Spleen (tissue), 11 donors: ENCODE measurements around the gene SLC5A12. TPM values are rescaled to one million over a fixed set of nuclear protein-coding genes. Genes with fewer than 3 reads are reported as not detected.

ENCODE experiments used
- DNase-seq: peaks from one replicate; pipeline ENCODE4 v3.0.0-alpha.2; 2020
- H3K27ac ChIP-seq, 8 donors: fragments of 200-600 bp; sonication (generic) in 7 of 8; 1 replicate in 4 of 8; 2 replicates in 4 of 8; pipeline versions ENCODE4 v1.5.0 to v1.8.0; 2016 to 2021; ENCODE audit warnings: inconsistent platforms in 4 of 8, mild to moderate bottlenecking in 4 of 8, moderate library complexity in 1 of 8
- H3K27me3 ChIP-seq, 7 donors: fragments of 200-600 bp; sonication (generic) in 6 of 7; replicated peaks in 1 of 7; 1 replicate in 4 of 7; 2 replicates in 3 of 7; pipeline versions ENCODE4 v1.5.0 to v1.8.0; 2016 to 2021; ENCODE audit warnings: inconsistent platforms in 3 of 7, mild to moderate bottlenecking in 1 of 7
- H3K36me3 ChIP-seq, 6 donors: fragments of 200-600 bp; sonication (generic) in 5 of 6; 1 replicate in 4 of 6; 2 replicates in 2 of 6; pipeline versions ENCODE4 v1.5.0 to v1.8.0; 2016 to 2021; ENCODE audit warnings: inconsistent platforms in 2 of 6
- H3K4me1 ChIP-seq, 6 donors: fragments of 200-600 bp; sonication (generic) in 5 of 6; 1 replicate in 3 of 6; 2 replicates in 3 of 6; pipeline versions ENCODE4 v1.5.0 to v1.8.0; 2016 to 2021; ENCODE audit warnings: inconsistent platforms in 3 of 6
- H3K4me3 ChIP-seq, 8 donors: fragments of 200-600 bp; sonication (generic) in 7 of 8; 1 replicate in 4 of 8; 2 replicates in 4 of 8; pipeline versions ENCODE4 v1.5.0 to v1.8.0; 2016 to 2021; ENCODE audit warnings: inconsistent platforms in 4 of 8, mild to moderate bottlenecking in 4 of 8, moderate library complexity in 2 of 8
- H3K9me3 ChIP-seq, 8 donors: fragments of 200-600 bp; sonication (generic) in 7 of 8; 1 replicate in 4 of 8; 2 replicates in 4 of 8; pipeline versions ENCODE4 v1.5.0 to v1.8.0; 2016 to 2021; ENCODE audit warnings: inconsistent platforms in 4 of 8
- POLR2A ChIP-seq, 3 donors: fragments of 450-650 bp; IDR thresholded peaks; one replicate each; pipeline ENCODE4 v1.5.1; 2017; ENCODE audit warnings: antibody characterized with exemption in 3 of 3, mild to moderate bottlenecking in 1 of 3
- POLR2AphosphoS5 ChIP-seq, 3 donors: sonication (generic); formaldehyde crosslinking; IDR thresholded peaks; one replicate each; pipeline ENCODE4 v1.5.1; 2017; ENCODE audit warnings: antibody characterized with exemption in 3 of 3
- WGBS, 5 donors: extraction: QIAGEN DNeasy Blood & Tissue Kit in 3 of 5; methylation state at CpG; one replicate each; pipeline versions ENCODE4 v1.1.5 to v1.1.7; 2013 to 2018; 5-methylcytosine and 5-hydroxymethylcytosine counted together
- intact Hi-C: fragments of 100-400 bp; cut with DNase I; formaldehyde crosslinking; loops from one replicate; pipeline ENCODE4 v1.15.0; 2023; ENCODE audit warnings: low total_unique reads
- polyA plus RNA-seq, 3 donors: library from polyadenylated mRNA; stranded (reverse); fragments of 200-250 nt; gene quantifications; one replicate each; pipeline ENCODE4 v1.2.1, GENCODE V29; 2013
- total RNA-seq, 7 donors: library from RNA; depleted of rRNA in 3 of 7; stranded (reverse); fragments of >200 nt in 3 of 7; fragmentation: NEBNext Ultra II Directional in 4 of 7; extraction: Animal tissue kit (Norgen Biotek cat#: 25700) in 4 of 7; gene quantifications; one replicate each; pipeline versions ENCODE4 v1.1.0 to v1.2.1, GENCODE V29; 2016 to 2021
- TF ChIP-seq, protein P1 (sequence below), 11 experiments: fragments of 200-600 bp in 7 of 11; fragments of 450-650 bp in 4 of 11; sonication (generic) in 4 of 11; IDR thresholded peaks in 8 of 11; conservative IDR thresholded peaks in 3 of 11; 1 replicate in 7 of 11; 2 replicates in 4 of 11; pipeline versions ENCODE4 v1.4.0 to v1.8.0; 2016 to 2021; ENCODE audit warnings: antibody characterized with exemption in 11 of 11, inconsistent platforms in 4 of 11, mild to moderate bottlenecking in 1 of 11
- donor health status: healthy with polysubstance abuse.
- donor health status: DM: no; HTN: no; CAD: no; lungs with moderate emphysema.
- donor health status: DM: no; HTN: no; CAD: no.
- donor health status: Bipolar disorder and iron deficiency.
- donor health status: healthy.
- donor health status: DM: no; HTN: no; CAD: no.
- donor health status: DM: yes; HTN: yes; CAD: no.

Gene SLC5A12
- total and polyA plus RNA-seq, 10 donors, result 0.05 to 1.3 (median 0.54) TPM; not detected in 3

GRCh38 chr11:26757995-26758394 lies 36.1 kb upstream of the SLC5A12 start:
- no peaks in the 10 kb centered on the region for H3K27me3 ChIP-seq
- no peak for DNase-seq
- WGBS, 5 donors, result 73 to 87% (median 76%) methylated on average over 1 of the region's 1 CpG
- peak overlapping the region in 4 of 8 donors; percentile 1 to 19 (median 6) for H3K27ac ChIP-seq
- intact Hi-C loops, result no loop called here
- H3K9me3 ChIP-seq, result no peaks in the 10 kb centered on the region
- TF ChIP-seq POLR2AphosphoS5 (IDR thresholded peaks at IDR 0.05), result no peak
- no peak overlapping the region for H3K4me3 ChIP-seq
- no peaks in the 10 kb centered on the region for H3K4me1 ChIP-seq
- H3K36me3 ChIP-seq, result no peaks in the 10 kb centered on the region

DNA sequence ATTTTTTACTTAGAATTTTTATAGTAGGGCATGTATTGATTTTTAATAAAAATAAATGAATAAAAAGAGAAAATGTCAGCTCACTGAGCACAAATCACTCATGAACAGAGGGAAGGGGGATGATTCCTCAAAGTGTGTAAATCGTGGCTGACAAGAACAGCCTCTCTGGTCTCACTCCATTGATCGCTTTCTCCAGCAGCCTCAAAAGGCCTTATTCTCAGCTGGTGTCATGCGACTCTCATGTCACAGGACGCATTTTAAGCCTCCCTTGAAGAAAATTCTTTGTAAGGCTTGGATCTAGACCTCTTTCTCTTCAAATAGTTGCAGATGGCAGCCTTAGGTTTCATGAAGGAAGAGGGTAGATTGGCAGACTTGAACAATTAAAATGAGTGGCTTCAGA lies 33.9 kb upstream of the SLC5A12 start:
- Histone ChIP-seq H3K9me3 (no peaks in the 10 kb centered on the region), H3K27me3 (no peaks in the 10 kb centered on the region), H3K36me3 (no peaks in the 10 kb centered on the region), H3K27ac (no peak overlapping the region), H3K4me3 (no peak overlapping the region), H3K4me1 (no peaks in the 10 kb centered on the region)
- no peak for DNase-seq
- intact Hi-C loops, result no loop called here
- 77 to 86% (median 83%) methylated on average over 4 of the region's 4 CpGs for WGBS, 5 donors
- no peak for TF ChIP-seq POLR2AphosphoS5 (IDR thresholded peaks at IDR 0.05)
- TF ChIP-seq, protein P1, sequence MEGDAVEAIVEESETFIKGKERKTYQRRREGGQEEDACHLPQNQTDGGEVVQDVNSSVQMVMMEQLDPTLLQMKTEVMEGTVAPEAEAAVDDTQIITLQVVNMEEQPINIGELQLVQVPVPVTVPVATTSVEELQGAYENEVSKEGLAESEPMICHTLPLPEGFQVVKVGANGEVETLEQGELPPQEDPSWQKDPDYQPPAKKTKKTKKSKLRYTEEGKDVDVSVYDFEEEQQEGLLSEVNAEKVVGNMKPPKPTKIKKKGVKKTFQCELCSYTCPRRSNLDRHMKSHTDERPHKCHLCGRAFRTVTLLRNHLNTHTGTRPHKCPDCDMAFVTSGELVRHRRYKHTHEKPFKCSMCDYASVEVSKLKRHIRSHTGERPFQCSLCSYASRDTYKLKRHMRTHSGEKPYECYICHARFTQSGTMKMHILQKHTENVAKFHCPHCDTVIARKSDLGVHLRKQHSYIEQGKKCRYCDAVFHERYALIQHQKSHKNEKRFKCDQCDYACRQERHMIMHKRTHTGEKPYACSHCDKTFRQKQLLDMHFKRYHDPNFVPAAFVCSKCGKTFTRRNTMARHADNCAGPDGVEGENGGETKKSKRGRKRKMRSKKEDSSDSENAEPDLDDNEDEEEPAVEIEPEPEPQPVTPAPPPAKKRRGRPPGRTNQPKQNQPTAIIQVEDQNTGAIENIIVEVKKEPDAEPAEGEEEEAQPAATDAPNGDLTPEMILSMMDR (IDR thresholded peaks at IDR 0.05 in 8 of 11, conservative IDR thresholded peaks at IDR 0.05 in 3 of 11), result no peak
- TF ChIP-seq POLR2A (IDR thresholded peaks at IDR 0.05), result no peak

- no peak overlapping the region for H3K27ac ChIP-seq
- no peak overlapping the region for H3K4me3 ChIP-seq
- H3K27me3 ChIP-seq, result no peaks in the 10 kb centered on the region
- intact Hi-C loops, result loop anchor here (5.0 kb wide), 1 partner anchor 403 kb away; no protein-coding TSS in a partner anchor
- H3K9me3 ChIP-seq, result no peaks in the 10 kb centered on the region
- TF ChIP-seq, protein P1 (IDR thresholded peaks at IDR 0.05 in 8 of 11, conservative IDR thresholded peaks at IDR 0.05 in 3 of 11), result peak in 9 of 11 experiments; percentile 19 to 61 (median 53)
- no peak for TF ChIP-seq POLR2A (IDR thresholded peaks at IDR 0.05)
- WGBS, 5 donors, result 41 to 49% (median 44%) methylated on average over 9 of the region's 9 CpGs
- no peaks in the 10 kb centered on the region for H3K4me1 ChIP-seq
- H3K36me3 ChIP-seq, result no peaks in the 10 kb centered on the region
- DNase-seq, result no peak
These were observed 32.1 kb upstream of the SLC5A12 start for GRCh38 chr11:26753723-26754504.

GRCh38 chr11:26749927-26750326 lies 28.1 kb upstream of the SLC5A12 start:
- TF ChIP-seq POLR2A (IDR thresholded peaks at IDR 0.05) (no peak), POLR2AphosphoS5 (IDR thresholded peaks at IDR 0.05) (no peak)
- TF ChIP-seq, protein P1 (IDR thresholded peaks at IDR 0.05 in 8 of 11, conservative IDR thresholded peaks at IDR 0.05 in 3 of 11), result no peak
- no peaks in the 10 kb centered on the region for H3K4me1 ChIP-seq
- no peak for DNase-seq
- H3K27ac ChIP-seq, result no peak overlapping the region
- H3K4me3 ChIP-seq, result no peak overlapping the region
- H3K27me3 ChIP-seq, result no peaks in the 10 kb centered on the region
- H3K9me3 ChIP-seq, result no peaks in the 10 kb centered on the region
- intact Hi-C loops, result loop anchor here (5.0 kb wide), 1 partner anchor 407 kb away; no protein-coding TSS in a partner anchor
- H3K36me3 ChIP-seq, result no peaks in the 10 kb centered on the region
